HTERT RPE-1 (cell line): Measurements from ENCODE around the gene TFCP2L1.

ENCODE experiments used
- in situ Hi-C: fragments of 300-500 bp; cut with MboI; formaldehyde crosslinking; loops from 4 replicates; pipeline ENCODE4 v1.14.3; 2020; ENCODE audit warnings: low sequenced_read_pairs

Gene TFCP2L1

GRCh38 chr2:121200011-121200347 is 85.0 kb downstream of the TFCP2L1 start:
- in situ Hi-C loops: no loop called here

DNA sequence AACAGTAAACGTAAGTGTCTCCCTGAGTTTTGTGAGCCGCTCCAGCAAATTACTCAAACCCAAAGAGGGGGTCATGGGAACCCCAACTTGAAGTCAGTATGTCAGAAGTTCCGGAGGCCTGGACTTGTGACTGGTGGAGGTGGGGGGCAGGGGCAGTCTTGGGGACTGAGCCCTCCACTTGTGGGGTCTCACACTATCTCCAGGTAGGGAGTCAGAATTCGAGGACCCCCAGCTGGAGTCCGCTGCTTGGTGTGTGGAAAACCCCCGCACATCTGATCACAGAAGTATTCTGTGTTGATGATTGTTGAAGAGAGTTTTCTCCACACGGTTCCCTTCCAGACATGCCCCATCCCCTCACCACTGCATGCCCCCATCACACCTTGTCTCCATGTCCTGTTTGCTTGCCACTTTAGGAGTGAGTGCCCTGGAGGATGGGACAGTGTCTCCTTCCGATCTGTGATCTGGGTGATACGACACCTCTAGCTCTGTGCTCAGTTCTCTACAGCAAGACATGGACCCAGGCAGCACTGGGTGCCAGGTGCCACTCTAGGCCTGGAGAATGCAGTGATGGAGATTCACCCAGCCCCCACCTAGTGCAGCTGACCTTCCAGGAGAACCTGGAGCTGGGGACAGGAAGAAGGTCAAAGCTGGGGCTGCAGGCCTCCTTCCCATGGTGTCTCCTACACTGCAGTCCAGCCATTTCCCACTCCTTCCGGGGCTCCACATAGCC is 85.6 kb downstream of the TFCP2L1 start:
- in situ Hi-C loops: no loop called here

DNA sequence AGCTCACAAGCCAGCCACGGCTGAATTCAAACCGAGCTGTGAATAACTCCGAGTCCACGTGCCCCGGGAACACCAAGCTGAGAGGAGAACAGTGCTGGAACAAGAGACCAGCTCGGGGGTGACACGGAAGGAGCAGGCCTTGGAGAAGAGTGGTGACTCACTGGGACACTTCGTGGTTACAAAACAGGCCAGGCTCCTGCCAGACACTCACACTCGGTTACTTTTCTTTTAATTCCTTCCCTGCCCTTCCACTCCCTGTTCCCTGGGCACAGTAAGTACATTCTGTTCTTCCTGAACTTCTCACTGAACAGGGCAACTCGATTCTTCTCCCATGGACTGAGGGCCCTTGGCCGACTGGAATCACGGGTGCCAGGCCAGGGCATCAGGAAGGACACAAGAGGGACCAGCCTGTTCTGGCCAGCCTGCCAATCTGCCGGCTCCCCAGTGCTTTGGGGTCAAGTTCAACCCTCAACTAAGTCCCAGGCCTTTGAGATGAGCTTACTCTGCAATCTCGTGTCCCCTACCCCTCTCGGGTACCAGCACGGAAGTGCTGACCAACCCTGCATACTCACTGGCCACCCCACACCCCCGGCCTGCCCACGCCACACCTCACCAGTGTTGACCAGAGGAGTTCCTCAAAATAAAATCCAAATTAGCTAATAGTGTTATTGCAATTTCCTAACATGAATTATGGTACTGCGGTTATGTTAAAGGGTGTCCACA is 87.5 kb downstream of the TFCP2L1 start:
- in situ Hi-C loops: no loop called here

GRCh38 chr2:121196849-121197155 is 88.2 kb downstream of the TFCP2L1 start:
- in situ Hi-C loops: no loop called here

- in situ Hi-C loops: no loop called here
Observed at GRCh38 chr2:121196132-121196848, 88.7 kb downstream of the TFCP2L1 start.

DNA sequence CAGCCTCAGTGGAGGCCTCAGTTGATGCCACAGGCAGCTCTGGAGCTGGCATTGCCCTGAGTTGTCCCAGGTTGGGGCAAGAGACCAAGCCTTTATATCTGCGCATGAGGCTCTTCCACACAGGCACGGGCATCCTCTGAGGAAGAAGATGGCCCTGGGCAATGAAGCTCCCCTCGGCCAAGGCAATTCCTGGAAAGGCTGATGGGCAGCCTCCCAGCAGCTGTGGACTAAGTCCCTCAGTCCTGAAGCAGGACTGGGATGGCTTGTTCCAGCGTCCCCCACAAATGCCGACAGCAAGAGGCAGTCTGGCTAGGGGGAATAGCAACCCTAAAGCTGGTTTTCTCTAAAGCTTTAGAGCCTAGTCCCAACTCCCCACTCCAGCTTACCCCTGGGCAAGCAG is 90.0 kb downstream of the TFCP2L1 start:
- in situ Hi-C loops: no loop called here

DNA sequence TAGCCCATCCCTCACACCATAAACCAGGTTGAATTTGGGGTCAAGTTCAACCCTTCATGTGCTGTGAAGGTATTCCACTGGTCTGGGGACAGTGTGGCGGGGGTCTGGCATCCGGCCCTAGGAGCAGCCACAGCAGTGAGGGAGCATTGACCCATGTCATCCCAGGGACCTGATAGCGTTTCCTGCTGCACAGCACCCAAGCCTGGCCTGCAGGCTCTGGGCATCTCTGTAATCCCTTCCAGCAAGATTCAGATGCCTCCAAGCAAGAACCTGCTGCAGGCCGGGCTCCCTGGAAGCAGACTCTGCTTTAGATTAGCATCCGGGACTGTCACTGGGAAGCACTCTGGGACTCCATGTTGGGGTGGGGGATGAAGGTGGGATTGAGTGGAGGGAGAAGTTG is 90.4 kb downstream of the TFCP2L1 start:
- in situ Hi-C loops: no loop called here

DNA sequence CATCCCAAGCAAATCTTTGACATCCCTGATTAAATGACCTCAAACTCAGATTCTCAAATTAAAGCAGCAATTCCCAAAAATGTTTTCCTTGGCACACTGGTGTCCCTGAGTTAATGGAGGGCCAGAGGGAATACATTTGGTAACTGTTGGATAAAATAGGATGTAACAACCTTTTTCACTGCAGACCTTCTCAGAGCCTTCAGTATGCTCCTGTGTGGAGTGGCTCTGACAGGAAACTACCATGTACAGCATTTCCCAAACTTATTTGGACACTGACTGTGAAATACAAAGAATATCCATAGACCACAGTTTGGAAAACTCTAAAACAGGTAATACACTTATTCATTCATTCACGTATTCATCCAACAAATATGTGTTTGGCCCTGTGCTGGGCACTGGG is 91.8 kb downstream of the TFCP2L1 start:
- in situ Hi-C loops: no loop called here

- in situ Hi-C loops: no loop called here
Observed at GRCh38 chr2:121192576-121192975, 92.4 kb downstream of the TFCP2L1 start.

DNA sequence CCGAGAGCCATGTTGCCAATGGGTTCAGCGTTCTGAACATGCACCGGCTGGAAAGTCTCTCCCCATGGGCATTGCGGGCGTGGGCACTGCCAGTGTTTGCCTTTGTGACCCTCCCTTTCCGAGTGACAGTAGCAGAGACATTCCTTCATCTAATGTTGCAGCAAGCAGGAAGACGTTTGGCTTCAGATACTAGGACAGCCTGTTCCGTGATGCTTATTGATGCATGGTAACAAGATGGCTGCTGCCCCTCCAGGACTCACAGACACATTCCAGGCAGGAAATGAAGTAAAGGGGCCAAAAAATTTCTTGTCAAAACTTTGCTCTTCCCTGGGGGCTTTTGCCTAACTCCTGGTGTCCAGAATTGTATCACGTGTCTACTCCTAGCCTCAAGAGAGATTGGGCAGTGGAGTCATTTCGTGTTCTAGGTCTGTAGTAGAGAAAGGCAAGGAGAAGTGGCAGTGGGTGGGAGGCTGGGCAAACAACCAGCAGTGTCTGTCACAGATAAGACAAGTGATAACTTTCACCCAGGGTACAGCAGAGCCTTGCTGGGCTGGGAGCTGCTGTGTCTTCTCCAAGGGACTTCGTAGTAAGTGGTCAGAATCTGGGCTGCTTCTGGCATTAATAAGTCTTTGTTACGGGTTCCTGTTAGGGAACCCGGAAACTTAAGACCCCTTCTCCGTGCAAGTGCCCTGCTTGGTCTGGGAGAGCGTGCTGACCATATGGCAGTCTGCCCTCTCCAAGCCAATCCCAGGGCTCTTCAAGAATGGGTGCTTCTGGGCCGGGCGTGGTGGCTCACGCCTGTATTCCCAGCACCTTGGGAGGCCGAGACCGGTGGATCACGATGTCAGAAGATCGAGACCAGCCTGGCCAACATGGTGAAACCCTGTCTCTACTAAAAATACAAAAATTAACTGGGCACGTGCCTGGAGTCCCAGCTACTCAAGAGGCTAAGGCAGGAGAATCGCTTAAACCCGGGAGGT is 93.5 kb downstream of the TFCP2L1 start:
- in situ Hi-C loops: no loop called here

GRCh38 chr2:121189661-121190381 is 95.2 kb downstream of the TFCP2L1 start:
- in situ Hi-C loops: no loop called here

GRCh38 chr2:121189011-121189410 is 96.0 kb downstream of the TFCP2L1 start:
- in situ Hi-C loops: no loop called here

DNA sequence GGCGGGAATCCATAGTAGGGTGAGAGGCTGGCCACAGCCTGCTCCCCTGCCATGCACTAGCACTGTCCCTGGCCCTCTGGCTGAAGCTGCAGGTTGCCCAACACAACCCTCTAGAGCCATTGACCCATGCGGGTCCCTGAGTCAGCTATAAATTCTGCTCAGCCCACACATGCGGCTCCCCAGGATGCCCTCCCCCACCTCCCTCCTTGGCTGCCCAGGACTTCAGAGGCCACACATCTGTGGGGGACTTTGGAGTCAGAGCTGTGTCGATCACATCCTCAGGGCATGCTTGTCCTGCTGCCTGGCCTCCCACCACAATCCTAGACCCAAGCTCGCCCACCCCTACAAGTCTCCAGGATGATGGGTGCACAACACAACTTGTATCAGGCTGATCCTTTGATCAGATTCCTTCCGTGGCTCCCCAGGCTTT is 97.0 kb downstream of the TFCP2L1 start:
- in situ Hi-C loops: no loop called here

DNA sequence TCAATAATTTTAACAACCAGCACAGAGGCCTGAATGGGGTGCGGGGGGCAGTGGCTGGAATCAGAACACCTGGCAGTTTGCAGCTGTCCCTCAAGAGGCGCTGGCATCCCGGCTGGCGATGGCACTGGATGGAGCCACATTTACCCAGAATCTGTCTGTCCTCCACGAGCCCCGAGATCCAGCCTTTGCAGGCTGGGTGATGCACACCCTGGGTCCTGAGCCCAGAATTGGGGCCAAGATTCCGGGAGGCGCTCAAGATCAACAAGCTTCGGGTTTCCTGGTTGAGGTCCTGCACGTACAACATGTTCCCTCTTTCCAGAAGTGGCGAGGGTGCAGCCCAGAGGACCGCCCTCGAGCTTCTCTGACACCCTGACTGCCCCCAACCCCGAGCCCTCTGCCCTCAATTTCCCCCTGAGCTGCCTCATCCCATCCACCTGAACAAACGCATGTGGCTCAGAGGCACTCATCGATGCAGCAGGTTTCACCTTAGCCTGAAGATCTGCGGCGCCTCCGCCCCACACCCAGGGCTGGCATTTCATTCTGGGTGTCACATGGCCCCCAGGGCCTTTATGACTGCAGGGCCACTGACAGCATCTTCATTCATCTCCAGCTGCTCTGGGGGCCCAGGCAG is 97.5 kb downstream of the TFCP2L1 start:
- in situ Hi-C loops: no loop called here

GRCh38 chr2:121186261-121186660 is 98.7 kb downstream of the TFCP2L1 start:
- in situ Hi-C loops: no loop called here

- in situ Hi-C loops: no loop called here
Observed at GRCh38 chr2:121185571-121186074, 99.4 kb downstream of the TFCP2L1 start.

DNA sequence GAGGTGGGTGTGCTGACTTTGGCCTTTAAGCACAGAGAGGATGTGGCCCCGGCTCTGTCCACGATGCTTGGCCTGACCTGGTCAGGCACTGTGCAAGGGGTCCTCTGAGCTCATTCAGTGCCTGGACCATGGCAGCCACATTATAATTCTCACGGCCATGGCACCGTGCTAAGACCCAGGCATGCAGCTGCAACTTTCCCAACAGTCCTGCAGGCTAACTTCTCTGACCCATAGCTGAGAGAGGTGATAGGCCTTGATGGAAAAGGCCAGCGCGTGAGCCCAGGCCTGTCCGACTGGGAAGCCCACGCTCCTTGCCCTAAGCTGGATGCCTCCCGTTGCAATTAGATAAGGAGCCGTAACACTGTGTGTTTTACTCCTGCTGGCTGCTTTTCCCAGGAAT is 99.9 kb downstream of the TFCP2L1 start:
- in situ Hi-C loops: no loop called here

DNA sequence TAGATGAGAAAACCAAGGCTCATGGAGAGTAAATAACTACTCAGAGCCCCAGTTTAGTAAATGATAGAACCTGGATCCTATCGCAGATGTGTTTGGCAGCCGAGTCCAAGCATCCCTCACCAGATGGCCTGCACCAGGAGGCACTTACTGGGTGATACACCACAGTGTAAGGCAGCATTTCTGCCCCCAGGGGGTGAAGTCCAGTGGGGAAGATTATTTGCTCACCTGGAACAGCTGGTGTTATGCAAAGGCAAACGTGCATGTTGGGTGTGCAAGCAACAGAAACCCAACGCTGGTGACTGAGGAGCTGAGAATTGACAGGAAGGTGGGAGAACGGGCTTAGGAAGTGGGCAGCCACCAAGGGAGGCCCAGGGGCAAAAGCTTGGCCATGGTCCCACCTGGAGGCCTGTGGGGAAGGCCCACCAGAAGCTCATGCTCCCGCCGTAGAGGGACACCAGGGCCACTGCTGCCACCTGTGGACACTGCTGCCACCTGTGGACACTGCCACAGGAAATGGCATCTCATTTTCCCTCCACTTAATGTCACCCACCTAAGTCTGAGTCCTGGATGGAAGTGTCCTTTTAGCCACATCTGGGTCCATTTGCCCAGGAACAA is 100.6 kb downstream of the TFCP2L1 start:
- in situ Hi-C loops: no loop called here

GRCh38 chr2:121182520-121182919 is 102.5 kb downstream of the TFCP2L1 start:
- in situ Hi-C loops: no loop called here
